ENCODE results near the gene PIK3C2G. TPM values are rescaled to one million over a fixed set of nuclear protein-coding genes. Genes with fewer than 3 reads are reported as not detected.

PIK3C2G gene
- total and polyA plus RNA-seq, 2 of the 13 experiments (the other 11 are each of a cell fraction or from before 2014, with no cell fraction given), result not detected

GRCh38 chr12:18400186-18400585 lies 138.9 kb downstream of the PIK3C2G start:
- no TSS peak for BruUV-seq (replicated peaks)
- Histone ChIP-seq H4K20me1 (ENCODE audit: insufficient read depth, low read length) (no peaks in the 10 kb centered on the region), H3K79me2 (ENCODE audit: insufficient read depth, low read length) (no peaks in the 10 kb centered on the region), H3K9me3 (ENCODE audit: low read length) (no peaks in the 10 kb centered on the region), H3K9ac (ENCODE audit: insufficient read depth, low read depth, low read length) (no peak overlapping the region), H3K4me2 (ENCODE audit: low read depth, low read length) (no peak overlapping the region), H3K4me1 (ENCODE audit: insufficient read depth, low read length) (no peaks in the 10 kb centered on the region), H3K27me3 (ENCODE audit: control insufficient read depth in 1 of 2, insufficient read depth in 2 of 2, low read length in 2 of 2) (no peaks in the 10 kb centered on the region), H3K27ac (ENCODE audit: extremely low read length, insufficient read depth, low read length) (no peak overlapping the region), H3K4me3 (replicated peaks in 1 of 3; ENCODE audit: insufficient read depth in 1 of 3, low read depth in 2 of 3, low read length in 3 of 3) (no peak overlapping the region), H2AFZ (ENCODE audit: low read length) (no peak overlapping the region), H3K36me3 (replicated peaks in 1 of 2; ENCODE audit: control insufficient read depth in 1 of 2, insufficient read depth in 2 of 2, low read length in 2 of 2) (no peaks in the 10 kb centered on the region)
- ChIA-PET CTCF (ENCODE audit: low intra/inter-chr PET ratio, low total read pairs) (no interaction called here), POLR2A (no interaction called here)
- no peak for DNase-seq (ENCODE audit: low spot score)
- FAIRE-seq, result no peak
- intact Hi-C loops (cut with micrococcal nuclease; ENCODE audit: unreplicated experiment), result no loop called here
- TF ChIP-seq ZNF672 (CRISPR knock-in tag; IDR thresholded peaks at IDR 0.05) (no peak), ATF3 (CRISPR knock-in tag; IDR thresholded peaks at IDR 0.05) (no peak), SRSF4 (IDR thresholded peaks at IDR 0.05; ENCODE audit: low read depth, low read length, poor library complexity, severe bottlenecking) (no peak), NBN (conservative IDR thresholded peaks at IDR 0.05) (no peak), SMC3 (IDR thresholded peaks at IDR 0.05; ENCODE audit: low read length) (no peak), GMEB1 (CRISPR knock-in tag; IDR thresholded peaks at IDR 0.05; ENCODE audit: borderline replicate concordance) (no peak), SOX5 (CRISPR knock-in tag; IDR thresholded peaks at IDR 0.05; ENCODE audit: borderline replicate concordance) (no peak), HCFC1 (IDR thresholded peaks at IDR 0.05; ENCODE audit: low read depth, low read length) (no peak), ZEB1 (IDR thresholded peaks at IDR 0.05; ENCODE audit: insufficient replicate concordance, low read depth) (no peak)
- ATAC-seq, result no peak
- 57% methylated on average over 1 of the region's 1 CpG for WGBS (ENCODE audit: low lambda C conversion rate)
- in situ Hi-C loops (cut with HindIII; ENCODE audit: extremely low pct_ligation_motif_present, low pct_unique_long_range_greater_than_20kb), result no loop called here
